ENCODE data around the gene CAMK1D. TPM values are rescaled to one million over a fixed set of nuclear protein-coding genes. Genes with fewer than 3 reads are reported as not detected.
A peak's percentile ranks its signal among the peaks of the same experiment; 100 is the strongest.
"Not testable (repeated sequence)": the region's sequence is repeated elsewhere in the genome, so short reads cannot be mapped to it uniquely, and the experiment has no call there.

Gene CAMK1D
- total RNA-seq, 1 experiment from 2014 or later = 2.3 TPM

GRCh38 chr10:12466704-12467305, 117.5 kb downstream of the CAMK1D start:
- no peak for DNase-seq (ENCODE audit: low spot score)

GRCh38 chr10:12469345-12469744, 120.0 kb downstream of the CAMK1D start:
- DNase-seq (ENCODE audit: low spot score) = peak; percentile 19

GRCh38 chr10:12470719-12471118, 121.4 kb downstream of the CAMK1D start:
- DNase-seq (ENCODE audit: low spot score) = no peak

- no peak for DNase-seq (ENCODE audit: low spot score)
Observed at GRCh38 chr10:12471135-12471534, 121.8 kb downstream of the CAMK1D start.

GRCh38 chr10:12473491-12473890, 124.1 kb downstream of the CAMK1D start:
- DNase-seq (ENCODE audit: low spot score) = no peak

- no peak for DNase-seq (ENCODE audit: low spot score)
Observed at GRCh38 chr10:12474727-12475412, 125.5 kb downstream of the CAMK1D start.

- DNase-seq (ENCODE audit: low spot score) = no peak
Observed at GRCh38 chr10:12476656-12477055, 127.3 kb downstream of the CAMK1D start.

- no peak for DNase-seq (ENCODE audit: low spot score)
Observed at GRCh38 chr10:12479437-12479844, 130.1 kb downstream of the CAMK1D start.

GRCh38 chr10:12479924-12480323, 130.6 kb downstream of the CAMK1D start:
- DNase-seq (ENCODE audit: low spot score) = no peak

- DNase-seq (ENCODE audit: low spot score) = no peak
Observed at GRCh38 chr10:12480440-12480839, 131.1 kb downstream of the CAMK1D start.

GRCh38 chr10:12481924-12482323, 132.6 kb downstream of the CAMK1D start:
- DNase-seq (ENCODE audit: low spot score) = no peak

- DNase-seq (ENCODE audit: low spot score) = no peak
Observed at GRCh38 chr10:12482587-12482986, 133.2 kb downstream of the CAMK1D start.

- DNase-seq (ENCODE audit: low spot score) = no peak
Observed at GRCh38 chr10:12484002-12484918, 134.9 kb downstream of the CAMK1D start.

GRCh38 chr10:12484941-12485805, 135.8 kb downstream of the CAMK1D start:
- DNase-seq (ENCODE audit: low spot score) = no peak

GRCh38 chr10:12487366-12487765, 138.0 kb downstream of the CAMK1D start:
- no peak for DNase-seq (ENCODE audit: low spot score)

GRCh38 chr10:12488626-12489025, 139.3 kb downstream of the CAMK1D start:
- DNase-seq (ENCODE audit: low spot score) = no peak

- DNase-seq (ENCODE audit: low spot score) = no peak
Observed at GRCh38 chr10:12489357-12489756, 140.0 kb downstream of the CAMK1D start.

- DNase-seq (ENCODE audit: low spot score) = no peak
Observed at GRCh38 chr10:12489806-12490205, 140.5 kb downstream of the CAMK1D start.

GRCh38 chr10:12490963-12491362, 141.6 kb downstream of the CAMK1D start:
- no peak for DNase-seq (ENCODE audit: low spot score)

- DNase-seq (ENCODE audit: low spot score) = no peak
Observed at GRCh38 chr10:12491491-12491890, 142.1 kb downstream of the CAMK1D start.

GRCh38 chr10:12492016-12492415, 142.7 kb downstream of the CAMK1D start:
- no peak for DNase-seq (ENCODE audit: low spot score)

GRCh38 chr10:12497046-12497445, 147.7 kb downstream of the CAMK1D start:
- not testable (repeated sequence) for DNase-seq (ENCODE audit: low spot score)

Data from H4 (cell line).